H1 (cell line): ENCODE results near the gene CHRDL2.

Experiments used
- CTCF ChIP-seq, 3 experiments: IDR thresholded peaks; 1 replicate in 2 of 3; 2 replicates in 1 of 3; pipeline versions ENCODE4 v1.5.1 to v1.6.1; 2011; ENCODE audit warnings: low read length in 3 of 3, mild to moderate bottlenecking in 3 of 3, inconsistent platforms in 2 of 3, low read depth in 1 of 3, moderate library complexity in 1 of 3; ENCODE audit not compliant: insufficient read depth in 1 of 3; ENCODE audit errors: control extremely low read depth in 1 of 3
- HDAC2 ChIP-seq, 2 experiments: fragments of 300-600 bp in 1 of 2; sonication (generic) in 1 of 2; IDR thresholded peaks; 2 replicates each; pipeline ENCODE4 v1.6.1; 2011 to 2012; ENCODE audit warnings: low read depth in 2 of 2, low read length in 2 of 2, mild to moderate bottlenecking in 2 of 2, moderate library complexity in 2 of 2, borderline replicate concordance in 1 of 2, inconsistent platforms in 1 of 2
- KDM1A ChIP-seq: fragments of 200-600, 300-600 bp; sonication (generic); IDR thresholded peaks from 2 replicates; pipeline ENCODE4 v1.7.1; 2016; ENCODE audit warnings: mild to moderate bottlenecking, low read length, borderline replicate concordance
- USF2 ChIP-seq: IDR thresholded peaks from 2 replicates; pipeline ENCODE4 v1.6.1; 2011; ENCODE audit warnings: low read length, improper control_type of control experiment

GRCh38 chr11:74710281-74710938, 20.8 kb downstream of the CHRDL2 start:
- no peak for TF ChIP-seq HDAC2 (IDR thresholded peaks at IDR 0.05; ENCODE audit: borderline replicate concordance in 1 of 2, low read depth in 2 of 2, low read length in 2 of 2)
- no peak for TF ChIP-seq USF2
- no peak for TF ChIP-seq CTCF (IDR thresholded peaks at IDR 0.05; ENCODE audit: control extremely low read depth in 1 of 3, insufficient read depth in 1 of 3, low read depth in 1 of 3, low read length in 3 of 3)
- TF ChIP-seq KDM1A: no peak
